Measurements from ENCODE around the gene APBA1. TPM values are rescaled to one million over a fixed set of nuclear protein-coding genes. Genes with fewer than 3 reads are reported as not detected.

The APBA1 gene
- total and polyA plus RNA-seq, 2 of the 8 experiments (the other 6 are each of a cell fraction or from before 2014, with no cell fraction given) = 0.36 to 0.60 TPM

- Histone ChIP-seq H3K27ac (ENCODE audit: low read depth, low read length) (no peak overlapping the region), H3K9ac (replicated peaks in 1 of 4; ENCODE audit: extremely low read depth in 1 of 4, low read depth in 3 of 4, low read length in 3 of 4) (no peak overlapping the region), H3K4me1 (replicated peaks in 1 of 4; ENCODE audit: control insufficient read depth in 3 of 4, insufficient read depth in 4 of 4, low read length in 3 of 4) (peaks cover 0 to 6% (median 2%) of the 10 kb centered on the region in 4 experiments; a peak in 3 of 7 replicates), H3K4me2 (ENCODE audit: insufficient read depth in 1 of 2, low read depth in 2 of 2, low read length in 2 of 2) (no peak overlapping the region), H3K9me3 (ENCODE audit: insufficient read depth in 2 of 2, low read depth in 1 of 2, low read length in 1 of 2) (no peaks in the 10 kb centered on the region), H3K56ac (replicated peaks; ENCODE audit: insufficient read length, low read depth, low read length) (no peak overlapping the region), H4K20me1 (replicated peaks in 1 of 2; ENCODE audit: control insufficient read depth in 1 of 2, insufficient read depth in 2 of 2, low read length in 2 of 2) (no peaks in the 10 kb centered on the region), H2BK15ac (ENCODE audit: low read length) (no peak overlapping the region), H3K14ac (ENCODE audit: insufficient read length) (no peak overlapping the region), H3K27me3 (replicated peaks in 1 of 4; ENCODE audit: control insufficient read depth in 3 of 4, extremely low read depth in 1 of 4, insufficient read depth in 3 of 4, low read length in 3 of 4) (no peaks in the 10 kb centered on the region; a peak in 1 of 7 replicates), H3K4ac (replicated peaks; ENCODE audit: insufficient read length, low read depth, low read length) (no peak overlapping the region), H4K91ac (replicated peaks; ENCODE audit: insufficient read length, low read length) (no peak overlapping the region), H2AFZ (ENCODE audit: low read length) (no peak overlapping the region), H2BK12ac (ENCODE audit: low read depth, low read length) (no peak overlapping the region), H2BK5ac (ENCODE audit: low read depth, low read length) (no peak overlapping the region), H3K18ac (ENCODE audit: extremely low read depth, low read length) (no peak overlapping the region), H3K23ac (ENCODE audit: insufficient read length) (no peak overlapping the region), H2BK120ac (replicated peaks; ENCODE audit: low read depth, low read length) (no peak overlapping the region), H3K79me1 (ENCODE audit: low read depth, low read length) (no peaks in the 10 kb centered on the region), H3K36me3 (ENCODE audit: control insufficient read depth in 2 of 4, insufficient read depth in 4 of 4, low read length in 3 of 4) (no peaks in the 10 kb centered on the region), H3K79me2 (ENCODE audit: control insufficient read depth in 1 of 2, insufficient read depth in 2 of 2, low read length in 2 of 2) (no peaks in the 10 kb centered on the region), H4K5ac (ENCODE audit: insufficient read length, low read depth, low read length) (no peak overlapping the region), H2AK5ac (ENCODE audit: low read depth, low read length) (no peak overlapping the region), H2BK20ac (ENCODE audit: low read length) (no peak overlapping the region), H3K23me2 (ENCODE audit: low read depth, low read length) (no peaks in the 10 kb centered on the region), H3K4me3 (ENCODE audit: extremely low read depth in 1 of 4, insufficient read depth in 2 of 4, low read depth in 3 of 4, low read length in 4 of 4) (no peak overlapping the region), H4K8ac (ENCODE audit: extremely low read depth, insufficient read depth, low read length) (no peak overlapping the region)
- TF ChIP-seq KDM4A (IDR thresholded peaks at IDR 0.05; ENCODE audit: low read depth, low read length, severe bottlenecking) = no peak
- CTCF ChIA-PET (ENCODE audit: partially characterized antibody) = interaction anchor here (0.9 to 1.5 kb wide), 2 partner anchors 16 to 234 kb away, joined by 3 read pairs; no protein-coding TSS in a partner anchor
- FAIRE-seq (no peak), DNase-seq (ENCODE audit: low read depth in 1 of 2, low spot score in 2 of 2) (no peak)
- POLR2A ChIA-PET (ENCODE audit: partially characterized antibody) = interaction anchor here (0.8 kb wide), 1 partner anchor 12 kb away, joined by 3 read pairs; no protein-coding TSS in a partner anchor
These were observed 14.9 kb downstream of the APBA1 start for GRCh38 chr9:69657269-69657668.

All from H1 (cell line).